Measurements from ENCODE around the gene ARPC1A. TPM values are rescaled to one million over a fixed set of nuclear protein-coding genes. Genes with fewer than 3 reads are reported as not detected.

Gene ARPC1A
- total RNA-seq, 3 donors from 2014 or later (not counting 1 experiment from before 2014, with no cell fraction given), result 38.1 to 48.1 (median 47.9) TPM

DNA sequence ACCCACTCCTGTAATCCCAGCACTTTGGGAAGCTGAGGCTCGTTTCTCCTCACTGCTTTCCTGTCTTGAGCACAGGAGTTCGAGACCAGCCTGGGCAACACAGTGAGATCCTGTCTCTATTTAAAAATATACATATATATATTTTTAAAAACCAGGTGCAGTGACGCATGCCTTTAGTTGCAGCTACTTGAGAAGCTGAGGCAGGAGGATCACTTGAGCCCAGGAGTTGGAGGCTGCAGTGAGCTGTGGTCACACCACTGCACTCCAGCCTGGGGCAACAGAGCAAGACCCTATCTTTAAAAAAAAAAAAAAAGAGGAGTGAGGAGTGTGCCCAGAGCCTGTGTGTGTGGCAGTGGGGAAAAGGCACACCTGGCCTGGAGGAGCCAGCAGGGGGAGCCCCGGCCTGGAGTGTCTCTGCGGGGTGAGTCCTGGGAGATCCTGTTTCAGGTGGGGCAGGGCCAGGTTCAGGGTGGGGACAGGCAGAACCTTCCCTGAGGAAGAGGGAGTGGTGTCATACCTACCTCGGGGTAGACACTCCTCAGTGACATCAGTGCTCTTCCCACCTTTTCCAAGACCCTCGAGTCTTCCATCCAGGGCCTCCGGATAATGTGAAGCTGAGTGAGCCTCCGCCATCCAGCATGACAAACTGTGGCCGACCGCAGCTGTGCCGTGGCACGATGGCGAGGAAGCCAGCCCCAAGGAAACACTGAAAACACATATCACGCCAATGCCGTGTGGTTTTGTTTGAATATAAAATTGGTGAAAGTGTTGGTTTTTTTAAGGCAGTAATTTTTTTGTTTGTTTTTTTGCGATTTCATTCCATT lies 39.8 kb downstream of the ARPC1A start:
- peaks cover 50% of the 10 kb centered on the region for H3K36me3 ChIP-seq (ENCODE audit: control insufficient read depth, insufficient read depth, low read length)
- H3K27me3 ChIP-seq (ENCODE audit: control insufficient read depth, insufficient read depth, low read length), result no peaks in the 10 kb centered on the region
- intact Hi-C loops (cut with micrococcal nuclease), result loop anchor here (1.0 kb wide), 1 partner anchor 22 kb away; no protein-coding TSS in a partner anchor
- TF ChIP-seq, protein P1, sequence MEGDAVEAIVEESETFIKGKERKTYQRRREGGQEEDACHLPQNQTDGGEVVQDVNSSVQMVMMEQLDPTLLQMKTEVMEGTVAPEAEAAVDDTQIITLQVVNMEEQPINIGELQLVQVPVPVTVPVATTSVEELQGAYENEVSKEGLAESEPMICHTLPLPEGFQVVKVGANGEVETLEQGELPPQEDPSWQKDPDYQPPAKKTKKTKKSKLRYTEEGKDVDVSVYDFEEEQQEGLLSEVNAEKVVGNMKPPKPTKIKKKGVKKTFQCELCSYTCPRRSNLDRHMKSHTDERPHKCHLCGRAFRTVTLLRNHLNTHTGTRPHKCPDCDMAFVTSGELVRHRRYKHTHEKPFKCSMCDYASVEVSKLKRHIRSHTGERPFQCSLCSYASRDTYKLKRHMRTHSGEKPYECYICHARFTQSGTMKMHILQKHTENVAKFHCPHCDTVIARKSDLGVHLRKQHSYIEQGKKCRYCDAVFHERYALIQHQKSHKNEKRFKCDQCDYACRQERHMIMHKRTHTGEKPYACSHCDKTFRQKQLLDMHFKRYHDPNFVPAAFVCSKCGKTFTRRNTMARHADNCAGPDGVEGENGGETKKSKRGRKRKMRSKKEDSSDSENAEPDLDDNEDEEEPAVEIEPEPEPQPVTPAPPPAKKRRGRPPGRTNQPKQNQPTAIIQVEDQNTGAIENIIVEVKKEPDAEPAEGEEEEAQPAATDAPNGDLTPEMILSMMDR (IDR thresholded peaks at IDR 0.05), result peak; percentile 52
- no peak overlapping the region for H3K4me3 ChIP-seq (ENCODE audit: low read length)
- 80% methylated on average over 15 of the region's 17 CpGs for WGBS (ENCODE audit: insufficient coverage)
- H3K27ac ChIP-seq (ENCODE audit: low read length), result no peak overlapping the region
- Mint-ChIP-seq H3K27me3 (ENCODE audit: low read depth in 2 of 2) (no peaks in the 10 kb centered on the region), H3K36me3 (no peaks in the 10 kb centered on the region), H3K27ac (no peak overlapping the region), H3K4me3 (no peak overlapping the region), H3K9me3 (no peaks in the 10 kb centered on the region), H3K4me1 (peaks cover 0 to 4% of the 10 kb centered on the region in 2 donors)
- no peaks in the 10 kb centered on the region for H3K4me1 ChIP-seq (ENCODE audit: control insufficient read depth, insufficient read depth, low read length)
- ATAC-seq, result peak; percentile 57 to 84 (median 83)
- H3K9me3 ChIP-seq (ENCODE audit: control insufficient read depth, insufficient read depth, low read length), result no peaks in the 10 kb centered on the region
- peak; percentile 55 to 81 for DNase-seq

DNA sequence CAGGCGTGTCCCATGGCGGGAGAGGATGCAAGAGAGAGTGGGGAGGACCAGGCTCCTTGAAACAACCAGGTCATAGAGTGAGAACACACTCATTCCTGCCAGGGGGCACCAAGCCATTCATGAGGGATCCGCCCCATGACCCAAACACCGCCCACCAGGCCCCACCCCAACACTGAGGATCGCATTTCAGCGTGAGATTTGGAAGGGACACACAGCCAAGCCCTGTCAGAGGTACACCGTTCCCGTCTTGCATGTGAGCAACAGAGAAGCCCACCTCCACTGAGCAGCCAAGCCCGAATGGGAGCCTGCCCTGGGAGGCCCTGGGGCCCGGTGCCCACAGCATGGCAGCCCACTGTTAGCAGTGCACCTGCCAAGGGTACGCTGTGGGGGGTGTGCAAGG lies 40.9 kb downstream of the ARPC1A start:
- Mint-ChIP-seq H3K9me3 (no peaks in the 10 kb centered on the region), H3K27me3 (ENCODE audit: low read depth in 2 of 2) (no peaks in the 10 kb centered on the region), H3K27ac (no peak overlapping the region), H3K4me3 (no peak overlapping the region), H3K4me1 (peaks cover 0 to 4% of the 10 kb centered on the region in 2 donors), H3K36me3 (no peaks in the 10 kb centered on the region)
- Histone ChIP-seq H3K4me1 (ENCODE audit: control insufficient read depth, insufficient read depth, low read length) (no peaks in the 10 kb centered on the region), H3K27ac (ENCODE audit: low read length) (no peak overlapping the region), H3K4me3 (ENCODE audit: low read length) (no peak overlapping the region), H3K27me3 (ENCODE audit: control insufficient read depth, insufficient read depth, low read length) (no peaks in the 10 kb centered on the region), H3K36me3 (ENCODE audit: control insufficient read depth, insufficient read depth, low read length) (peaks cover 40% of the 10 kb centered on the region), H3K9me3 (ENCODE audit: control insufficient read depth, insufficient read depth, low read length) (no peaks in the 10 kb centered on the region)
- intact Hi-C loops (cut with micrococcal nuclease), result no loop called here
- no peak for ATAC-seq
- DNase-seq, result no peak
- 97% methylated on average over 11 of the region's 11 CpGs for WGBS (ENCODE audit: insufficient coverage)
- TF ChIP-seq, protein P1 (IDR thresholded peaks at IDR 0.05), result no peak

DNA sequence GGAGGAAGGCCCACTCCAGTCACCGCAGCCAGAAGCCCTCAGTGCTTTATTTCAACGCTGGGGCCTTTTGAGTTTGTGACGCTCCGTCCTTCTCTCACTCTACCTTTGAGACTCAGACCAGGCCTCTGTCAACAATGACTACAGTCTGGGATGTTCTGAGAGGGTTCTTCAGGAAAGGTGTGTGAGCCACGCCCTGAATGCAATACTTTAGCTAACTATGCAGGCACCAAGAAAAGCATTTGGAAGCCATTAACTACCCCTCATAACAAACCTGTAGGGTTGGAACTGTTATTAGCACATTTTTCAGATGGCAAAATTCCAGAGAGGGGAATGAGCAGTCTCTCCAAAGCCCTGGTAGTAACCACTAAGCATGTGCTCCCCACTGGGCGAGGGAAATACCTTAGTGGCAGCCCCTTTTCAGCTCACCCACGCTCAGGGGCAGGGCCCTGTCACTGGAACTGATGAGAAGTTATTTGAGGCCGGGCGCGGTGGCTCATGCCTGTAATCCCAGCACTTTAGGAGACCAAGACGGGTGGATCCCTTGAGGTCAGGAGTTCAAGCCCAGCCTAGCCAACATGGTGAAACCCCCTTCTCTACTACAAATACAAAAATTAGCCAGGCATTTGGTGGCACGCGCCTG lies 43.2 kb downstream of the ARPC1A start:
- Histone ChIP-seq H3K4me3 (ENCODE audit: low read length) (no peak overlapping the region), H3K36me3 (ENCODE audit: control insufficient read depth, insufficient read depth, low read length) (peaks cover 26% of the 10 kb centered on the region), H3K27me3 (ENCODE audit: control insufficient read depth, insufficient read depth, low read length) (no peaks in the 10 kb centered on the region), H3K4me1 (ENCODE audit: control insufficient read depth, insufficient read depth, low read length) (peaks cover 3% of the 10 kb centered on the region), H3K27ac (ENCODE audit: low read length) (no peak overlapping the region), H3K9me3 (ENCODE audit: control insufficient read depth, insufficient read depth, low read length) (no peaks in the 10 kb centered on the region)
- intact Hi-C loops (cut with micrococcal nuclease), result no loop called here
- no peak for ATAC-seq
- no peak for DNase-seq
- Mint-ChIP-seq H3K4me3 (no peak overlapping the region), H3K9me3 (no peaks in the 10 kb centered on the region), H3K27me3 (ENCODE audit: low read depth in 2 of 2) (no peaks in the 10 kb centered on the region), H3K4me1 (peaks cover 9% of the 10 kb centered on the region in 2 donors), H3K27ac (no peak overlapping the region), H3K36me3 (no peaks in the 10 kb centered on the region)
- 97% methylated on average over 12 of the region's 13 CpGs for WGBS (ENCODE audit: insufficient coverage)
- TF ChIP-seq, protein P1 (IDR thresholded peaks at IDR 0.05), result no peak
